WI38 (cell line): ENCODE measurements around the gene AKAP13.

Source experiments
- H3K4me3 ChIP-seq: 2 replicates; pipeline ENCODE4 v1.5.1; 2011; ENCODE audit warnings: low read depth, mild to moderate bottlenecking, control low read depth, low read length
- CTCF ChIP-seq: IDR thresholded peaks from 2 replicates; pipeline ENCODE4 v1.5.1; 2012; ENCODE audit warnings: low read depth, mild to moderate bottlenecking, control low read depth, low read length

Gene AKAP13

DNA sequence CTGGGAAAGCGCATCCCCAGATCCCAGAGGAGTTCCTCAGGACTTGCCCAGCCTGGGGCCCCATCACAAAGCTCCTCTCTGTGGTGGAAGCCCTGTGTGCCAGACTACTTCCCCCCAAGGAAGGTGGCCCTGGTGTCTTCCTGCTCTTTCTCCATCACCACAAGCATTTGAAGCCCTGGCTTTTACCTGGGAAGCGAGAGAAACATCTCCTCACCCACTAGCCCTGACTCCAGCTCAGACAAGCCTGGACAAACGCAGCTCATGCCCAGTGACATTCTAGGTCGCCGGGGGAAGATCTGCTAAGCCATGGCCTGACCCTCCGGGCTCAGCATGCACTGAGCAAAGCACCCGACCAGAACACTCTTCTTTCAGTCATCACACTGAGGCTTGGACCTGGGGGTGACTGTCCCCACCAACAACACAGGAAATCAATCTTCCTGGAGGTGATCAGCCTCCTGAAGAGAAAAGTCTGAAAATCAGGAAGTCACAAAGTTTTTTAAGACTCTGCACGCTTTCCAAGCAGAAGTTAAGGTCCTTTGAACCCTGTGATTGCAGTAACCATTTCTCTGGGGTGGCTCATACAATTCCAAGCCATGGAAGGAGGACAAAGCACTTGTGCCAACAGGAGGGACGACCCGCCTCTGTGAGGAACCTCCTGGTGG, 373.5 kb downstream of the AKAP13 start:
- H3K4me3 ChIP-seq = no peak overlapping the region
- no peak for TF ChIP-seq CTCF

- no peak overlapping the region for H3K4me3 ChIP-seq
- no peak for TF ChIP-seq CTCF
These were observed 374.6 kb downstream of the AKAP13 start for GRCh38 chr15:85754989-85755388.

GRCh38 chr15:85755471-85755870, 375.1 kb downstream of the AKAP13 start:
- TF ChIP-seq CTCF = no peak
- H3K4me3 ChIP-seq = no peak overlapping the region

DNA sequence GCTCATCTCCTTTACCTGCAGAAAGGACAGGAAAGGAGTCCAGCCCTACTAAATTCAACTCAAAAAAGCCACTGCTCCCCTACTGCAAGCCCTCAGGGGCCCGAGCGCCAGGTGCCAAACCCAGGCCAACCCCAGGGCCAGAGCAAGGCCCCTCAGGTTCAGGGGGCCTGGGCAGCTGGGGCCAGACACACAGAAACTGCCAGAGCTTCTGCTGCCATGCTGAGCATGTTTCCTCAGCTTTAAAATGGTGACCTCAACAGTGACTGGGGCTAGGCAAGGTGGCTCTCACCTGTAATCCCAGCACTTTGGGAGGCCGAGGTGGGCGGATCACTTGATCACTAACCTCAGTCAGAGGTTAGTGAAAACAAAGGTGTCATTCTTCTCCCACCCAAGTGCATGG, 375.5 kb downstream of the AKAP13 start:
- no peak overlapping the region for H3K4me3 ChIP-seq

GRCh38 chr15:85756411-85757072, 376.1 kb downstream of the AKAP13 start:
- no peak for TF ChIP-seq CTCF
- no peak overlapping the region for H3K4me3 ChIP-seq

More for the DNA sequence above, 375.5 kb downstream of the AKAP13 start:
- TF ChIP-seq CTCF = no peak

DNA sequence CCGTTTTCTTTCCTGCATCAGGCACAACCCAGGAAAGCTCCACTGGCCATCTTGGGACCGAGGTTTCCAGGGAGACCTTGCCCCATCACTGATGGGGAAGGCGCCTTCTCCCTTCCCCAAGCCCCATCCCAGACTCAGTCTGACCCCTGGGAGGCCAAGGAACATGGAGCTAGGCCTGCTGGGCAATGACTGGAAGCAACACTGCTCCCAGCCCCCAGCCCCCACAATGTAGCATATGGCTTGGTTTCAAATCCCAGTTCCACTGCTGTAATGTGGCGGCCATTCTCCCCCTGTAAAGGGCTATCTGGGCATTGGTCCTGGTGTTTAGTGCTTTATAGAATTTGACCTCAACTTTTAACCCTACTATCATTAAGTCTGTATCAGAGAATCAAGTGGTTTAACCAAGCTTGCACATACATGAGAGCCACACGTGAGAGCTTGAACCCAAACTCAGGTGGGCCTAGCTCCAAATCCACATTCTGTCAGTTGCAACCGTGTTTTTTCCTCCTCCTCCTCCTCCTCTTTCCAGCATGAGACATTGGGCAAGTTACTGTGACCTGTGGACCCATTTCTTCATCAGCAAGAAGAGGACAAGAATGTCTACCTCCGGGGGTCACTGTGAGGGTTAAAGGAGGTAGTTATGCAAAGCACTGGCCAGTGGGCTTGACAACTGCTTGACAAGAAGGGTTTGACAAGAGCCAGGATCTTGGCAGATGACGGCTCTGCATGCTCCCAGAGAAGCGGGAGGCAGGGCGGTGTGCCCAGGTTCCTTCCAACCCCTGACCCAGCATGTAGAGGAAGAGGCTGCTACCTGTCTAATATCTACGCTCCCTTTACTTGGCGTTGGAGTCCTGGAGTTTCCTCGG, 376.9 kb downstream of the AKAP13 start:
- no peak for TF ChIP-seq CTCF
- no peak overlapping the region for H3K4me3 ChIP-seq
